ENCODE measurements around the gene GRAMD2A.

DNA sequence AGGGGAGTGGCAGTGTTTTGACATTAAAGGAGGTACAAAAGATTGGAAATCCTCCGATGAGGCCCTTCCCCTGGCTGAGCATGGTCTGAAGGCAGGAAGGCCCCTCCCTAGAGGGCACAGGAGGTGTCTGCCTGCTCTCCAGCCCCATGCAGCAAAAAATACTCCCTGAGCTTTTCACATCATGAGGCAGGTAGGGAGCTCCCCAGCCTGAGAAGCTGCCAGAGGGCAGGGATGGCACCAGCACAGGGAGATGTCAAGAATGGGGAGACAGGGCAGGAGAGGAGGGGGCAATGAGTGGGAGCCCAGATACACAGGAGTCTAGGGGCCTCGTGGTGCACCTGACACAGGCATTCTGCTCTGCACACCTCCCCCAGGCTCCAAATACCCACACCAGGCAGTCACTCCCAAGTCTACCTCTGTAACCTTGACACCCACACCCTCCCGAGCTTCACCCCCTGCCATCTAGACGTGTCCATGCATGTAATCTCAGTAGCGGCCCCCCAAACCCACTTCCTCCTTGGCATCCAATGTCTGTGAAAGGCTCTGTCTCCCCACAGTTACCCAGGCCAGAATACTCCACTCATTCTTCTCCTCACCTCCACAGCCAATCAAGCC, 22.9 kb downstream of the GRAMD2A start:
- TF ChIP-seq, protein P1, sequence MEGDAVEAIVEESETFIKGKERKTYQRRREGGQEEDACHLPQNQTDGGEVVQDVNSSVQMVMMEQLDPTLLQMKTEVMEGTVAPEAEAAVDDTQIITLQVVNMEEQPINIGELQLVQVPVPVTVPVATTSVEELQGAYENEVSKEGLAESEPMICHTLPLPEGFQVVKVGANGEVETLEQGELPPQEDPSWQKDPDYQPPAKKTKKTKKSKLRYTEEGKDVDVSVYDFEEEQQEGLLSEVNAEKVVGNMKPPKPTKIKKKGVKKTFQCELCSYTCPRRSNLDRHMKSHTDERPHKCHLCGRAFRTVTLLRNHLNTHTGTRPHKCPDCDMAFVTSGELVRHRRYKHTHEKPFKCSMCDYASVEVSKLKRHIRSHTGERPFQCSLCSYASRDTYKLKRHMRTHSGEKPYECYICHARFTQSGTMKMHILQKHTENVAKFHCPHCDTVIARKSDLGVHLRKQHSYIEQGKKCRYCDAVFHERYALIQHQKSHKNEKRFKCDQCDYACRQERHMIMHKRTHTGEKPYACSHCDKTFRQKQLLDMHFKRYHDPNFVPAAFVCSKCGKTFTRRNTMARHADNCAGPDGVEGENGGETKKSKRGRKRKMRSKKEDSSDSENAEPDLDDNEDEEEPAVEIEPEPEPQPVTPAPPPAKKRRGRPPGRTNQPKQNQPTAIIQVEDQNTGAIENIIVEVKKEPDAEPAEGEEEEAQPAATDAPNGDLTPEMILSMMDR (IDR thresholded peaks at IDR 0.05) = no peak
- no peak for TF ChIP-seq POLR2A (IDR thresholded peaks at IDR 0.05)
